H9 (cell line): ENCODE data around the gene SLC26A9. TPM values are rescaled to one million over a fixed set of nuclear protein-coding genes. Genes with fewer than 3 reads are reported as not detected.

ENCODE experiments used
- DNase-seq: peaks from one replicate; pipeline ENCODE4 v3.0.0-alpha.2; 2017
- H2AFZ ChIP-seq: one replicate; pipeline ENCODE4 v1.6.1; 2013; ENCODE audit warnings: mild to moderate bottlenecking, low read length, control low read depth, moderate library complexity
- H2AK5ac ChIP-seq: 2 replicates; pipeline ENCODE4 v1.6.1; 2013; ENCODE audit warnings: low read length, control low read depth, mixed read lengths; ENCODE audit not compliant: insufficient read length
- H2BK120ac ChIP-seq: one replicate; pipeline ENCODE4 v1.6.1; 2013; ENCODE audit warnings: low read depth, mild to moderate bottlenecking, low read length, control low read depth, inconsistent platforms; ENCODE audit not compliant: poor library complexity, severe bottlenecking
- H2BK12ac ChIP-seq: 2 replicates; pipeline ENCODE4 v1.6.1; 2013; ENCODE audit warnings: low read length, control low read depth, mixed read lengths, low read depth; ENCODE audit not compliant: insufficient read length
- H2BK15ac ChIP-seq: 2 replicates; pipeline ENCODE4 v1.6.1; 2013; ENCODE audit warnings: low read depth, low read length, control low read depth
- H2BK20ac ChIP-seq: one replicate; pipeline ENCODE4 v1.6.1; 2013; ENCODE audit warnings: low read depth, mild to moderate bottlenecking, low read length, control low read depth, inconsistent platforms; ENCODE audit not compliant: poor library complexity, severe bottlenecking
- H2BK5ac ChIP-seq: 2 replicates; pipeline ENCODE4 v1.6.1; 2013; ENCODE audit warnings: low read length, control low read depth, mixed read lengths; ENCODE audit not compliant: insufficient read length
- H3K14ac ChIP-seq: 2 replicates; pipeline ENCODE4 v1.6.1; 2013; ENCODE audit warnings: low read length, control low read depth; ENCODE audit not compliant: insufficient read depth
- H3K18ac ChIP-seq: 2 replicates; pipeline ENCODE4 v1.6.1; 2013; ENCODE audit warnings: low read depth, mild to moderate bottlenecking, mixed read lengths, low read length, control low read depth; ENCODE audit not compliant: insufficient read length
- H3K23ac ChIP-seq: 2 replicates; pipeline ENCODE4 v1.6.1; 2013; ENCODE audit warnings: low read length, control low read depth, mixed read lengths, low read depth; ENCODE audit not compliant: insufficient read length
- H3K23me2 ChIP-seq: 2 replicates; pipeline ENCODE4 v1.6.1; 2013; ENCODE audit warnings: low read depth, mild to moderate bottlenecking, mixed read lengths, low read length, control low read depth; ENCODE audit not compliant: insufficient read length, poor library complexity, severe bottlenecking
- H3K27ac ChIP-seq: 2 replicates; pipeline ENCODE4 v1.5.1; 2013; ENCODE audit warnings: low read length, control low read depth, mixed read lengths, low read depth; ENCODE audit not compliant: insufficient read length
- H3K27me3 ChIP-seq: 2 replicates; pipeline ENCODE4 v1.6.1; 2013; ENCODE audit warnings: low read length, control low read depth, inconsistent platforms; ENCODE audit not compliant: insufficient read depth
- H3K4ac ChIP-seq: 2 replicates; pipeline ENCODE4 v1.6.1; 2013; ENCODE audit warnings: low read depth, mild to moderate bottlenecking, control low read depth, inconsistent platforms, low read length, moderate library complexity
- H3K4me1 ChIP-seq: 2 replicates; pipeline ENCODE4 v1.6.1; 2013; ENCODE audit warnings: low read length, control low read depth, inconsistent platforms; ENCODE audit not compliant: insufficient read depth
- H3K4me2 ChIP-seq: 2 replicates; pipeline ENCODE4 v1.6.1; 2013; ENCODE audit warnings: low read length, control low read depth, mixed read lengths; ENCODE audit not compliant: insufficient read length, insufficient read depth
- H3K56ac ChIP-seq: 2 replicates; pipeline ENCODE4 v1.6.1; 2013; ENCODE audit warnings: low read depth, mild to moderate bottlenecking, mixed read lengths, low read length, control low read depth; ENCODE audit not compliant: insufficient read length
- H3K79me1 ChIP-seq: 2 replicates; pipeline ENCODE4 v1.6.1; 2013; ENCODE audit warnings: low read depth, mild to moderate bottlenecking, moderate library complexity, low read length, control low read depth, inconsistent platforms; ENCODE audit not compliant: insufficient read depth, poor library complexity, severe bottlenecking
- H3K79me2 ChIP-seq: 2 replicates; pipeline ENCODE4 v1.6.1; 2013; ENCODE audit warnings: low read length, control low read depth, inconsistent platforms; ENCODE audit not compliant: insufficient read depth
- H3K9ac ChIP-seq: 2 replicates; pipeline ENCODE4 v1.6.1; 2013; ENCODE audit warnings: low read length, control low read depth, mixed read lengths; ENCODE audit not compliant: insufficient read length; ENCODE audit errors: extremely low read depth
- H3K9me3 ChIP-seq: one replicate; pipeline ENCODE4 v1.6.1; 2013; ENCODE audit warnings: low read depth, low read length, inconsistent platforms; ENCODE audit not compliant: control insufficient read depth
- H3T11ph ChIP-seq: one replicate; pipeline ENCODE4 v1.6.1; 2013; ENCODE audit warnings: mild to moderate bottlenecking, low read length, control low read depth, inconsistent platforms
- H4K20me1 ChIP-seq: one replicate; pipeline ENCODE4 v1.6.1; 2013; ENCODE audit not compliant: control insufficient read depth, insufficient read length, insufficient read depth
- H4K5ac ChIP-seq: 2 replicates; pipeline ENCODE4 v1.6.1; 2013; ENCODE audit warnings: low read depth, mild to moderate bottlenecking, mixed read lengths, low read length, control low read depth; ENCODE audit not compliant: insufficient read length
- H4K8ac ChIP-seq: replicated peaks from 2 replicates; pipeline ENCODE4 v1.6.1; 2013; ENCODE audit warnings: low read length, control low read depth, mixed read lengths, low read depth; ENCODE audit not compliant: insufficient read length
- H4K91ac ChIP-seq: 2 replicates; pipeline ENCODE4 v1.6.1; 2013; ENCODE audit warnings: low read depth, mild to moderate bottlenecking, moderate library complexity, mixed read lengths, low read length, control low read depth; ENCODE audit not compliant: insufficient read length
- H3K27ac Mint-ChIP-seq, 3 experiments: 2 replicates in 2 of 3; 3 replicates in 1 of 3; pipeline ENCODE4 v1.8.0; 2020 to 2021; ENCODE audit warnings: mixed read lengths in 3 of 3, mild to moderate bottlenecking in 1 of 3, moderate library complexity in 1 of 3
- H3K27me3 Mint-ChIP-seq: 2 replicates; pipeline ENCODE4 v1.8.0; 2021; ENCODE audit warnings: low read depth, mild to moderate bottlenecking, moderate library complexity, mixed read lengths
- H3K36me3 Mint-ChIP-seq, 3 experiments: 2 replicates in 2 of 3; 3 replicates in 1 of 3; pipeline ENCODE4 v1.8.0; 2020 to 2021; ENCODE audit warnings: low read depth in 3 of 3, mixed read lengths in 3 of 3; ENCODE audit not compliant: insufficient read depth in 1 of 3
- H3K4me1 Mint-ChIP-seq, 2 experiments: 2 replicates each; pipeline ENCODE4 v1.8.0; 2020; ENCODE audit warnings: mixed read lengths in 2 of 2
- H3K4me3 Mint-ChIP-seq, 2 experiments: 2 replicates in 1 of 2; 3 replicates in 1 of 2; pipeline ENCODE4 v1.8.0; 2020 to 2021; ENCODE audit warnings: mild to moderate bottlenecking in 2 of 2, mixed read lengths in 2 of 2, moderate library complexity in 1 of 2
- H3K9me3 Mint-ChIP-seq, 2 experiments: 2 replicates in 1 of 2; 3 replicates in 1 of 2; pipeline ENCODE4 v1.8.0; 2020; ENCODE audit warnings: mild to moderate bottlenecking in 2 of 2, mixed read lengths in 2 of 2, moderate library complexity in 1 of 2
- CTCF ChIP-seq: fragments of 200-600 bp; sonication (generic); conservative IDR thresholded peaks from 3 replicates; pipeline ENCODE4 v1.8.0; 2021; ENCODE audit warnings: antibody characterized with exemption, mild to moderate bottlenecking
- WGBS: extraction: QIAGEN DNeasy Blood & Tissue Kit; methylation state at CpG from one replicate; pipeline ENCODE4 v1.1.7; 2013; ENCODE audit warnings: missing lambda C conversion rate, low lambda C conversion rate, mixed read lengths; ENCODE audit not compliant: insufficient read length; ENCODE audit errors: extremely low coverage; 5-methylcytosine and 5-hydroxymethylcytosine counted together
- total RNA-seq: library from RNA; stranded (reverse); gene quantifications from 2 replicates; pipeline ENCODE4 v1.2.1, GENCODE V29; 2021

Gene SLC26A9
- total RNA-seq, 1 experiment from 2014 or later, result not detected

- Histone ChIP-seq H2BK120ac (no peak overlapping the region), H2BK15ac (no peak overlapping the region), H3K23ac (no peak overlapping the region), H2BK20ac (no peak overlapping the region), H2BK5ac (no peak overlapping the region), H3T11ph (no peak overlapping the region), H2AFZ (no peak overlapping the region), H2AK5ac (no peak overlapping the region), H3K4ac (no peak overlapping the region), H3K18ac (no peak overlapping the region), H3K79me1 (no peaks in the 10 kb centered on the region), H3K27ac (no peak overlapping the region), H3K9me3 (no peaks in the 10 kb centered on the region), H2BK12ac (no peak overlapping the region), H3K23me2 (no peaks in the 10 kb centered on the region), H3K27me3 (no peaks in the 10 kb centered on the region), H3K4me1 (no peaks in the 10 kb centered on the region), H3K14ac (no peak overlapping the region), H4K5ac (no peak overlapping the region), H3K79me2 (no peaks in the 10 kb centered on the region), H3K9ac (no peak overlapping the region), H4K8ac (no peak overlapping the region), H4K91ac (no peak overlapping the region), H4K20me1 (no peaks in the 10 kb centered on the region), H3K56ac (no peak overlapping the region), H3K4me2 (no peak overlapping the region)
- peaks cover 14 to 18% of the 10 kb centered on the region in 2 experiments for H3K4me1 Mint-ChIP-seq
- no peak overlapping the region for H3K27ac Mint-ChIP-seq
- no peaks in the 10 kb centered on the region; a peak in 1 of 7 replicates for H3K36me3 Mint-ChIP-seq
- TF ChIP-seq CTCF, result no peak
- H3K27me3 Mint-ChIP-seq, result no peaks in the 10 kb centered on the region
- no peak overlapping the region for H3K4me3 Mint-ChIP-seq
- DNase-seq, result no peak
- peaks cover 4 to 10% of the 10 kb centered on the region in 2 experiments; a peak in 3 of 5 replicates for H3K9me3 Mint-ChIP-seq
- no CpG with 5 or more reads among the region's 8 CpGs for WGBS
Measured at GRCh38 chr1:205969229-205969628, 26.0 kb upstream of the SLC26A9 start.
